ENCODE measurements around the gene RPS6KA2. TPM values are rescaled to one million over a fixed set of nuclear protein-coding genes. Genes with fewer than 3 reads are reported as not detected.

RPS6KA2 gene
- total RNA-seq, 1 donor from 2014 or later, result 33.7 TPM

DNA sequence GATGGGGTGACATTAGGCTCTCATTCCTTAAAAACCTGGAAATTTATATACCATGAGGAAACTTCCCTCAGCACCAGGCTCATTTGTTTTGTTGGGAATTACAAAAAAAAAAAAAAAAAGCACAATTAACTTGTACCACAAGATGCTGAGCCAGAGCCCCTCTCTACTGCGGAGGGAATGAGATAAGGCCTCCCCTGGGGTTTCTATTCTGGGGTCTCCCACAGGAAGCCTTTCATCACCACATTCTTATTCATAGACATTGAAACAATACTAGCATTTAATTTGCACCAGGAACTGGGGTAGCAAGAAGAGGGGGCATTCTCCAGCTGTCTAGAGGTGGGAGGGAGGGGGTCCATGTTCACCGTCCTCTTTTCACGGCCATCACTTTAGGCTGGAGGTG, 23.0 kb upstream of the RPS6KA2 start:
- H3K27me3 Mint-ChIP-seq (ENCODE audit: low read depth), result no peaks in the 10 kb centered on the region
- DNase-seq (ENCODE audit: low read depth, low spot score), result no peak
- H3K4me3 Mint-ChIP-seq, result no peak overlapping the region
- TF ChIP-seq, protein P1, sequence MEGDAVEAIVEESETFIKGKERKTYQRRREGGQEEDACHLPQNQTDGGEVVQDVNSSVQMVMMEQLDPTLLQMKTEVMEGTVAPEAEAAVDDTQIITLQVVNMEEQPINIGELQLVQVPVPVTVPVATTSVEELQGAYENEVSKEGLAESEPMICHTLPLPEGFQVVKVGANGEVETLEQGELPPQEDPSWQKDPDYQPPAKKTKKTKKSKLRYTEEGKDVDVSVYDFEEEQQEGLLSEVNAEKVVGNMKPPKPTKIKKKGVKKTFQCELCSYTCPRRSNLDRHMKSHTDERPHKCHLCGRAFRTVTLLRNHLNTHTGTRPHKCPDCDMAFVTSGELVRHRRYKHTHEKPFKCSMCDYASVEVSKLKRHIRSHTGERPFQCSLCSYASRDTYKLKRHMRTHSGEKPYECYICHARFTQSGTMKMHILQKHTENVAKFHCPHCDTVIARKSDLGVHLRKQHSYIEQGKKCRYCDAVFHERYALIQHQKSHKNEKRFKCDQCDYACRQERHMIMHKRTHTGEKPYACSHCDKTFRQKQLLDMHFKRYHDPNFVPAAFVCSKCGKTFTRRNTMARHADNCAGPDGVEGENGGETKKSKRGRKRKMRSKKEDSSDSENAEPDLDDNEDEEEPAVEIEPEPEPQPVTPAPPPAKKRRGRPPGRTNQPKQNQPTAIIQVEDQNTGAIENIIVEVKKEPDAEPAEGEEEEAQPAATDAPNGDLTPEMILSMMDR (conservative IDR thresholded peaks at IDR 0.05), result no peak
- H3K27ac Mint-ChIP-seq (ENCODE audit: unreplicated experiment), result no peak overlapping the region
- H3K4me1 Mint-ChIP-seq, result no peaks in the 10 kb centered on the region
- no peaks in the 10 kb centered on the region for H3K9me3 Mint-ChIP-seq
- H3K36me3 Mint-ChIP-seq (ENCODE audit: low read depth), result no peaks in the 10 kb centered on the region

DNA sequence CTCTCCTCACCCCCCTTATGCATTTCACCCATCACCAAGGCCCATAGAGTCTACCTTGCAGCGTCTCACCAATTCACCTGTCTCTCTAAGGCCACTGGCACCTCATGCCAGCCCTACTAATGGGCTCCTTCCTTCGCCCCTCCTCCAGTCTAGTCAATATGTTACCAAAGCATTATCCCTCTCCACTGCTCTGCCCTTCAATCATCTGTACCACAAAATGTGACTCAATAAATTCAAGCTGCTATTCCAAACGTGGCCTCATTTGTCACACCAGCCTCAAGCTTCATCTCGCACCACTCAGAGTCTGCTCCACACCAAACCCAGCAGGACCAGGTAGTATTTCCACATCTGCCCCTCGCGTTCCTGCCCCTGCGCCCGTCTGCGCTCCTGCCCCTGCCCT, 21.8 kb upstream of the RPS6KA2 start:
- Mint-ChIP-seq H3K4me1 (no peaks in the 10 kb centered on the region), H3K4me3 (no peak overlapping the region), H3K36me3 (ENCODE audit: low read depth) (no peaks in the 10 kb centered on the region), H3K27ac (ENCODE audit: unreplicated experiment) (no peak overlapping the region), H3K27me3 (ENCODE audit: low read depth) (no peaks in the 10 kb centered on the region), H3K9me3 (peaks cover 1% of the 10 kb centered on the region)
- TF ChIP-seq, protein P1 (conservative IDR thresholded peaks at IDR 0.05), result no peak
- DNase-seq (ENCODE audit: low read depth, low spot score), result no peak

DNA sequence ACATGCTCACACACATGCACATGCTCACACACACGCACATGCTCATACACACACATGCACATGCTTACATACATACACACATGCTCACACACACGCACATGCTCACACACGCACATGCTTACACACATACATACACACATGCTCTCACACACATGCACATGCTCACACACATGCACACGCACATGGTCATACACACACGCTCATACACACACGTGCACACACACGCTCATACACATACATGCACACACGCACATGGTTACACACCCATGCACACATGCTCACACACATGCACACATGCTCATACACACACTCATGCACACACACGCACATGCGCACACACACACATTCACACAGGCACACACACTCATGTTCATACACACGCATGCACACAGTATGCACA, 20.8 kb upstream of the RPS6KA2 start:
- Mint-ChIP-seq H3K36me3 (ENCODE audit: low read depth) (no peaks in the 10 kb centered on the region), H3K27me3 (ENCODE audit: low read depth) (no peaks in the 10 kb centered on the region), H3K4me3 (no peak overlapping the region), H3K4me1 (no peaks in the 10 kb centered on the region), H3K9me3 (peaks cover 5% of the 10 kb centered on the region), H3K27ac (ENCODE audit: unreplicated experiment) (no peak overlapping the region)
- TF ChIP-seq, protein P1 (conservative IDR thresholded peaks at IDR 0.05), result no peak
- DNase-seq (ENCODE audit: low read depth, low spot score), result no peak

GRCh38 chr6:166646716-166647115, 19.7 kb upstream of the RPS6KA2 start:
- TF ChIP-seq, protein P1 (conservative IDR thresholded peaks at IDR 0.05), result no peak
- Mint-ChIP-seq H3K27ac (ENCODE audit: unreplicated experiment) (no peak overlapping the region), H3K9me3 (peaks cover 5% of the 10 kb centered on the region)

GRCh38 chr6:166645896-166646295, 18.8 kb upstream of the RPS6KA2 start:
- no peak overlapping the region for H3K27ac Mint-ChIP-seq (ENCODE audit: unreplicated experiment)
- TF ChIP-seq, protein P1 (conservative IDR thresholded peaks at IDR 0.05), result no peak
- H3K4me3 Mint-ChIP-seq, result no peak overlapping the region
- peaks cover 5% of the 10 kb centered on the region for H3K9me3 Mint-ChIP-seq
- DNase-seq (ENCODE audit: low read depth, low spot score), result no peak
- no peaks in the 10 kb centered on the region for H3K4me1 Mint-ChIP-seq
- no peaks in the 10 kb centered on the region for H3K27me3 Mint-ChIP-seq (ENCODE audit: low read depth)
- no peaks in the 10 kb centered on the region for H3K36me3 Mint-ChIP-seq (ENCODE audit: low read depth)

More at GRCh38 chr6:166646716-166647115, 19.7 kb upstream of the RPS6KA2 start:
- no peak overlapping the region for H3K4me3 Mint-ChIP-seq
- H3K4me1 Mint-ChIP-seq, result no peaks in the 10 kb centered on the region
- no peaks in the 10 kb centered on the region for H3K36me3 Mint-ChIP-seq (ENCODE audit: low read depth)
- no peaks in the 10 kb centered on the region for H3K27me3 Mint-ChIP-seq (ENCODE audit: low read depth)
- DNase-seq (ENCODE audit: low read depth, low spot score), result no peak

GRCh38 chr6:166644681-166645080, 17.6 kb upstream of the RPS6KA2 start:
- DNase-seq (ENCODE audit: low read depth, low spot score), result no peak
- Mint-ChIP-seq H3K4me1 (peaks cover 5% of the 10 kb centered on the region), H3K4me3 (no peak overlapping the region), H3K9me3 (peaks cover 5% of the 10 kb centered on the region), H3K27ac (ENCODE audit: unreplicated experiment) (no peak overlapping the region), H3K36me3 (ENCODE audit: low read depth) (no peaks in the 10 kb centered on the region), H3K27me3 (ENCODE audit: low read depth) (no peaks in the 10 kb centered on the region)
- TF ChIP-seq, protein P1 (conservative IDR thresholded peaks at IDR 0.05), result no peak

All from neural crest cell (in vitro differentiated cells).